ENCODE measurements around the gene SH3RF2.

The SH3RF2 gene

GRCh38 chr5:145943674-145944121, 7.3 kb downstream of the SH3RF2 start:
- no peaks in the 10 kb centered on the region for H3K36me3 ChIP-seq (ENCODE audit: control insufficient read depth in 1 of 2, insufficient read depth in 2 of 2, low read length in 2 of 2)
- no peak overlapping the region for H3K27ac ChIP-seq (ENCODE audit: low read depth, low read length)
- no peaks in the 10 kb centered on the region for H3K27me3 ChIP-seq (ENCODE audit: insufficient read depth, low read length)
- H3K4me1 ChIP-seq (ENCODE audit: control insufficient read depth in 1 of 2, insufficient read depth in 2 of 2, low read length in 2 of 2), result peaks cover 5 to 9% of the 10 kb centered on the region in 2 experiments
- H3K4ac ChIP-seq (ENCODE audit: low read depth, low read length), result no peak overlapping the region
- no peak overlapping the region for H4K91ac ChIP-seq (ENCODE audit: low read depth, low read length)
- H3K9me3 ChIP-seq (ENCODE audit: insufficient read depth, low read depth, low read length), result no peaks in the 10 kb centered on the region
- H3K79me1 ChIP-seq (ENCODE audit: low read length), result no peaks in the 10 kb centered on the region
- H3K18ac ChIP-seq (ENCODE audit: low read length), result no peak overlapping the region
- no peak overlapping the region for H2AFZ ChIP-seq (ENCODE audit: insufficient read depth, low read length, poor library complexity)
- no peaks in the 10 kb centered on the region for H3K79me2 ChIP-seq (ENCODE audit: control insufficient read depth, insufficient read depth, low read length, poor library complexity)
- no peak overlapping the region for H3K23ac ChIP-seq (ENCODE audit: low read length)
- H4K8ac ChIP-seq (ENCODE audit: low read depth, low read length), result no peak overlapping the region
- no peak overlapping the region for H4K12ac ChIP-seq (ENCODE audit: low read depth, low read length)
- no CpG with 5 or more reads among the region's 2 CpGs for WGBS (ENCODE audit: extremely low coverage, insufficient coverage, insufficient read length)
- H3K4me3 ChIP-seq (ENCODE audit: low read depth, low read length), result no peak overlapping the region
- H3K9ac ChIP-seq (ENCODE audit: low read length), result no peak overlapping the region
- no peak overlapping the region for H2BK12ac ChIP-seq (ENCODE audit: low read length)
- no peak overlapping the region for H3K4me2 ChIP-seq (ENCODE audit: low read length)
- no peak for DNase-seq
- H2BK5ac ChIP-seq (ENCODE audit: low read depth, low read length, poor library complexity), result no peak overlapping the region
- H2AK5ac ChIP-seq (ENCODE audit: low read length), result no peak overlapping the region
- no peak overlapping the region for H2BK120ac ChIP-seq (ENCODE audit: insufficient read depth, low read length, poor library complexity)
- H3K14ac ChIP-seq (ENCODE audit: low read length), result no peak overlapping the region

- no peak overlapping the region for H3K4me2 ChIP-seq (ENCODE audit: low read length)
- no peaks in the 10 kb centered on the region for H3K79me1 ChIP-seq (ENCODE audit: low read length)
Measured at GRCh38 chr5:145944328-145944727, 8.0 kb downstream of the SH3RF2 start.

GRCh38 chr5:145945620-145946111, 9.3 kb downstream of the SH3RF2 start:
- DNase-seq, result peak in 1 of 2 donors; percentile 56
- Histone ChIP-seq H3K27me3 (ENCODE audit: insufficient read depth, low read length) (no peaks in the 10 kb centered on the region), H2BK12ac (ENCODE audit: low read length) (no peak overlapping the region), H2AK5ac (ENCODE audit: low read length) (no peak overlapping the region), H3K9ac (ENCODE audit: low read length) (no peak overlapping the region), H3K36me3 (ENCODE audit: control insufficient read depth in 1 of 2, insufficient read depth in 2 of 2, low read length in 2 of 2) (no peaks in the 10 kb centered on the region), H3K14ac (ENCODE audit: low read length) (no peak overlapping the region), H2BK120ac (ENCODE audit: insufficient read depth, low read length, poor library complexity) (no peak overlapping the region), H4K12ac (ENCODE audit: low read depth, low read length) (no peak overlapping the region), H3K4me1 (ENCODE audit: control insufficient read depth in 1 of 2, insufficient read depth in 2 of 2, low read length in 2 of 2) (no peaks in the 10 kb centered on the region), H3K79me1 (ENCODE audit: low read length) (no peaks in the 10 kb centered on the region), H3K27ac (ENCODE audit: low read depth, low read length) (no peak overlapping the region), H3K18ac (ENCODE audit: low read length) (no peak overlapping the region), H2BK5ac (ENCODE audit: low read depth, low read length, poor library complexity) (no peak overlapping the region), H3K9me3 (ENCODE audit: insufficient read depth, low read depth, low read length) (no peaks in the 10 kb centered on the region), H4K8ac (ENCODE audit: low read depth, low read length) (no peak overlapping the region), H3K4me2 (ENCODE audit: low read length) (no peak overlapping the region), H3K4me3 (ENCODE audit: low read depth, low read length) (no peak overlapping the region), H3K23ac (ENCODE audit: low read length) (no peak overlapping the region), H2AFZ (ENCODE audit: insufficient read depth, low read length, poor library complexity) (no peak overlapping the region), H3K4ac (ENCODE audit: low read depth, low read length) (no peak overlapping the region), H4K91ac (ENCODE audit: low read depth, low read length) (no peak overlapping the region), H3K79me2 (ENCODE audit: control insufficient read depth, insufficient read depth, low read length, poor library complexity) (no peaks in the 10 kb centered on the region)
- no CpG with 5 or more reads among the region's 2 CpGs for WGBS (ENCODE audit: extremely low coverage, insufficient coverage, insufficient read length)

More at GRCh38 chr5:145944328-145944727, 8.0 kb downstream of the SH3RF2 start:
- H3K4me1 ChIP-seq (ENCODE audit: control insufficient read depth in 1 of 2, insufficient read depth in 2 of 2, low read length in 2 of 2), result peaks cover 0 to 3% of the 10 kb centered on the region in 2 experiments
- H2BK120ac ChIP-seq (ENCODE audit: insufficient read depth, low read length, poor library complexity), result no peak overlapping the region
- no peaks in the 10 kb centered on the region for H3K9me3 ChIP-seq (ENCODE audit: insufficient read depth, low read depth, low read length)
- H4K12ac ChIP-seq (ENCODE audit: low read depth, low read length), result no peak overlapping the region
- H3K4ac ChIP-seq (ENCODE audit: low read depth, low read length), result no peak overlapping the region
- no peaks in the 10 kb centered on the region for H3K27me3 ChIP-seq (ENCODE audit: insufficient read depth, low read length)
- no peak overlapping the region for H3K18ac ChIP-seq (ENCODE audit: low read length)
- no peak overlapping the region for H3K9ac ChIP-seq (ENCODE audit: low read length)
- no peak overlapping the region for H4K91ac ChIP-seq (ENCODE audit: low read depth, low read length)
- no peak overlapping the region for H2BK12ac ChIP-seq (ENCODE audit: low read length)
- H2BK5ac ChIP-seq (ENCODE audit: low read depth, low read length, poor library complexity), result no peak overlapping the region
- no peak overlapping the region for H2AFZ ChIP-seq (ENCODE audit: insufficient read depth, low read length, poor library complexity)
- no peak overlapping the region for H3K4me3 ChIP-seq (ENCODE audit: low read depth, low read length)
- no peak overlapping the region for H3K27ac ChIP-seq (ENCODE audit: low read depth, low read length)
- no peak overlapping the region for H2AK5ac ChIP-seq (ENCODE audit: low read length)
- no peak for DNase-seq
- no peaks in the 10 kb centered on the region for H3K36me3 ChIP-seq (ENCODE audit: control insufficient read depth in 1 of 2, insufficient read depth in 2 of 2, low read length in 2 of 2)
- no peak overlapping the region for H4K8ac ChIP-seq (ENCODE audit: low read depth, low read length)
- no peak overlapping the region for H3K14ac ChIP-seq (ENCODE audit: low read length)
- WGBS (ENCODE audit: extremely low coverage, insufficient coverage, insufficient read length), result no CpG with 5 or more reads among the region's 3 CpGs
- H3K23ac ChIP-seq (ENCODE audit: low read length), result no peak overlapping the region
- no peaks in the 10 kb centered on the region for H3K79me2 ChIP-seq (ENCODE audit: control insufficient read depth, insufficient read depth, low read length, poor library complexity)

- no peak overlapping the region for H3K27ac ChIP-seq (ENCODE audit: low read depth, low read length)
- no peak overlapping the region for H3K4me2 ChIP-seq (ENCODE audit: low read length)
- no peak overlapping the region for H3K4me3 ChIP-seq (ENCODE audit: low read depth, low read length)
- no peak overlapping the region for H3K18ac ChIP-seq (ENCODE audit: low read length)
- peak; percentile 27 to 71 for DNase-seq
- no peak overlapping the region for H2BK12ac ChIP-seq (ENCODE audit: low read length)
- H3K23ac ChIP-seq (ENCODE audit: low read length), result no peak overlapping the region
- no peak overlapping the region for H2AK5ac ChIP-seq (ENCODE audit: low read length)
- H4K12ac ChIP-seq (ENCODE audit: low read depth, low read length), result no peak overlapping the region
- H3K4me1 ChIP-seq (ENCODE audit: control insufficient read depth in 1 of 2, insufficient read depth in 2 of 2, low read length in 2 of 2), result no peaks in the 10 kb centered on the region
- H3K9ac ChIP-seq (ENCODE audit: low read length), result no peak overlapping the region
- H3K9me3 ChIP-seq (ENCODE audit: insufficient read depth, low read depth, low read length), result no peaks in the 10 kb centered on the region
- no peak overlapping the region for H2BK120ac ChIP-seq (ENCODE audit: insufficient read depth, low read length, poor library complexity)
- H3K79me1 ChIP-seq (ENCODE audit: low read length), result no peaks in the 10 kb centered on the region
- H4K8ac ChIP-seq (ENCODE audit: low read depth, low read length), result no peak overlapping the region
- H2BK5ac ChIP-seq (ENCODE audit: low read depth, low read length, poor library complexity), result no peak overlapping the region
- no peak overlapping the region for H2AFZ ChIP-seq (ENCODE audit: insufficient read depth, low read length, poor library complexity)
- H3K14ac ChIP-seq (ENCODE audit: low read length), result no peak overlapping the region
- no peak overlapping the region for H4K91ac ChIP-seq (ENCODE audit: low read depth, low read length)
- no peak overlapping the region for H3K4ac ChIP-seq (ENCODE audit: low read depth, low read length)
- H3K27me3 ChIP-seq (ENCODE audit: insufficient read depth, low read length), result no peaks in the 10 kb centered on the region
- H3K36me3 ChIP-seq (ENCODE audit: control insufficient read depth in 1 of 2, insufficient read depth in 2 of 2, low read length in 2 of 2), result no peaks in the 10 kb centered on the region
- WGBS (ENCODE audit: extremely low coverage, insufficient coverage, insufficient read length), result no CpG with 5 or more reads among the region's 4 CpGs
- no peaks in the 10 kb centered on the region for H3K79me2 ChIP-seq (ENCODE audit: control insufficient read depth, insufficient read depth, low read length, poor library complexity)
Measured at GRCh38 chr5:145946112-145946861, 9.9 kb downstream of the SH3RF2 start.
